K562 (cell line): ENCODE measurements around the gene MLC1. TPM values are rescaled to one million over a fixed set of nuclear protein-coding genes. Genes with fewer than 3 reads are reported as not detected.

Experiments used
- NCOA6 ChIP-seq: fragments of 450-650 bp; IDR thresholded peaks from 2 replicates; pipeline ENCODE4 v1.6.1; 2017; ENCODE audit warnings: mild to moderate bottlenecking
- ZFP36 ChIP-seq: fragments of 150-350 bp; IDR thresholded peaks from 2 replicates; pipeline ENCODE4 v1.6.1; 2018; ENCODE audit warnings: low read length, low read depth; ENCODE audit not compliant: partially characterized antibody
- ZNF124 ChIP-seq: sonication (generic); formaldehyde crosslinking; IDR thresholded peaks from 2 replicates; pipeline ENCODE4 v1.8.1; 2022; ENCODE audit warnings: missing genetic modification reagents
- polyA plus RNA-seq, 8 experiments: library from polyadenylated mRNA; depleted of rRNA in 4 of 8; stranded (reverse) in 5 of 8; unstranded in 3 of 8; fragments of >200 nt; fragmentation: Nextera tagmentation in 2 of 8; fragmentation: Illumina TruSeq in 1 of 8; extraction: Ambion mirVana in 2 of 8; extraction: Trizol in 1 of 8; gene quantifications; 2 replicates each; pipeline versions ENCODE4 v1.2.1 to v1.2.3, GENCODE V29; 2011 to 2014; ENCODE audit warnings: inconsistent platforms in 1 of 8, missing spikeins in 1 of 8
- total RNA-seq, 7 experiments: library from RNA; depleted of rRNA in 6 of 7; stranded (reverse); fragments of >200 nt in 6 of 7; fragmentation: Illumina TruSeq in 2 of 7; extraction: Trizol in 2 of 7; gene quantifications; 2 replicates each; pipeline versions ENCODE4 v1.2.1 to v1.2.3, GENCODE V29; 2011 to 2021; ENCODE audit warnings: low replicate concordance in 1 of 7
- TF ChIP-seq, protein P1 (sequence below): fragments of 200-800 bp; sonication (Bioruptor generic); IDR thresholded peaks from 2 replicates; pipeline ENCODE4 v1.6.1; 2017; ENCODE audit warnings: missing genetic modification characterization, missing compliant biosample characterization
- TF ChIP-seq, protein P2 (sequence below), 2 experiments: fragments of 450-650 bp in 1 of 2; sonication (generic) in 1 of 2; formaldehyde crosslinking in 1 of 2; IDR thresholded peaks in 1 of 2; conservative IDR thresholded peaks in 1 of 2; 2 replicates each; pipeline versions ENCODE4 v1.6.1 to v1.8.1; 2016 to 2023; ENCODE audit warnings: mild to moderate bottlenecking in 2 of 2, moderate library complexity in 2 of 2, inconsistent platforms in 1 of 2, missing genetic modification reagents in 1 of 2
- TF ChIP-seq, protein P3 (sequence below): fragments of 450-650 bp; conservative IDR thresholded peaks from 2 replicates; pipeline ENCODE4 v1.6.1; 2016; ENCODE audit warnings: missing genetic modification characterization, low read depth, mild to moderate bottlenecking, missing compliant biosample characterization, moderate library complexity
- TF ChIP-seq, protein P4 (sequence below): fragments of 450-650 bp; formaldehyde crosslinking; IDR thresholded peaks from 2 replicates; pipeline ENCODE4 v1.4.0; 2020; ENCODE audit warnings: mild to moderate bottlenecking, moderate library complexity

Gene MLC1
- total and polyA plus RNA-seq, 9 of the 15 experiments (the other 6 are each of a cell fraction or from before 2014, with no cell fraction given): 0.06 to 0.98 (median 0.39) TPM

DNA sequence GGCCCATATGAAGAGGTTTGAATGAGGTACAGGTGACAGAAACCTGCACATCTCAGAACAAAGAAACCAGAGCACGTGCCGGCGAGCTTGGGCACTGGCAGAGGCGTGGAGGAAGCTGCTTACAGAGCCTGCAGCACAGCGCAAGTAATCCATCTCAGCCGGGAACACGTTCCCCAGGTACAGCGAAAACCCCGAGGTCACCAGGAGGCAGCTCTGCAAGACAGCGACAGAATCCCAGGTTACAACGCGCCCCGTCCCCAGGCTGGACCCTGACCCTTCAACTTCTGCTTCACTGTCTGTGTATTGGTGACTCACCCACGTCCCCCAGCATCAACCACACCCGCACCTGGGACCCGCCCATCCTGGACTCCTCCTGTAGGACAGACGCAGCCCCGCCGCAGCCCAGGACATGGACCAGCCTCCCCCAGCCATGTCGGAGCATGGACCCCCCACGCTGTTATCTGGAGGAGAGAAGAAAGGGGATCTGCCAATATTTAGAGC lies 2.2 kb downstream of the MLC1 start (continued):
- TF ChIP-seq, protein P1, sequence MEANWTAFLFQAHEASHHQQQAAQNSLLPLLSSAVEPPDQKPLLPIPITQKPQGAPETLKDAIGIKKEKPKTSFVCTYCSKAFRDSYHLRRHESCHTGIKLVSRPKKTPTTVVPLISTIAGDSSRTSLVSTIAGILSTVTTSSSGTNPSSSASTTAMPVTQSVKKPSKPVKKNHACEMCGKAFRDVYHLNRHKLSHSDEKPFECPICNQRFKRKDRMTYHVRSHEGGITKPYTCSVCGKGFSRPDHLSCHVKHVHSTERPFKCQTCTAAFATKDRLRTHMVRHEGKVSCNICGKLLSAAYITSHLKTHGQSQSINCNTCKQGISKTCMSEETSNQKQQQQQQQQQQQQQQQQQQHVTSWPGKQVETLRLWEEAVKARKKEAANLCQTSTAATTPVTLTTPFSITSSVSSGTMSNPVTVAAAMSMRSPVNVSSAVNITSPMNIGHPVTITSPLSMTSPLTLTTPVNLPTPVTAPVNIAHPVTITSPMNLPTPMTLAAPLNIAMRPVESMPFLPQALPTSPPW (CRISPR knock-in tag): no peak
- no peak for TF ChIP-seq ZFP36
- TF ChIP-seq, protein P2, sequence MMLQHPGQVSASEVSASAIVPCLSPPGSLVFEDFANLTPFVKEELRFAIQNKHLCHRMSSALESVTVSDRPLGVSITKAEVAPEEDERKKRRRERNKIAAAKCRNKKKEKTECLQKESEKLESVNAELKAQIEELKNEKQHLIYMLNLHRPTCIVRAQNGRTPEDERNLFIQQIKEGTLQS (IDR thresholded peaks at IDR 0.05): peak; percentile 43; the same call in 1 of the 2 replicates
- TF ChIP-seq, protein P2 (CRISPR knock-in tag; conservative IDR thresholded peaks at IDR 0.05): no peak
- TF ChIP-seq NCOA6: no peak
- TF ChIP-seq, protein P3, sequence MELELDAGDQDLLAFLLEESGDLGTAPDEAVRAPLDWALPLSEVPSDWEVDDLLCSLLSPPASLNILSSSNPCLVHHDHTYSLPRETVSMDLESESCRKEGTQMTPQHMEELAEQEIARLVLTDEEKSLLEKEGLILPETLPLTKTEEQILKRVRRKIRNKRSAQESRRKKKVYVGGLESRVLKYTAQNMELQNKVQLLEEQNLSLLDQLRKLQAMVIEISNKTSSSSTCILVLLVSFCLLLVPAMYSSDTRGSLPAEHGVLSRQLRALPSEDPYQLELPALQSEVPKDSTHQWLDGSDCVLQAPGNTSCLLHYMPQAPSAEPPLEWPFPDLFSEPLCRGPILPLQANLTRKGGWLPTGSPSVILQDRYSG (tag): no peak
- no peak for TF ChIP-seq ZNF124 (CRISPR knock-in tag)
- TF ChIP-seq, protein P4, sequence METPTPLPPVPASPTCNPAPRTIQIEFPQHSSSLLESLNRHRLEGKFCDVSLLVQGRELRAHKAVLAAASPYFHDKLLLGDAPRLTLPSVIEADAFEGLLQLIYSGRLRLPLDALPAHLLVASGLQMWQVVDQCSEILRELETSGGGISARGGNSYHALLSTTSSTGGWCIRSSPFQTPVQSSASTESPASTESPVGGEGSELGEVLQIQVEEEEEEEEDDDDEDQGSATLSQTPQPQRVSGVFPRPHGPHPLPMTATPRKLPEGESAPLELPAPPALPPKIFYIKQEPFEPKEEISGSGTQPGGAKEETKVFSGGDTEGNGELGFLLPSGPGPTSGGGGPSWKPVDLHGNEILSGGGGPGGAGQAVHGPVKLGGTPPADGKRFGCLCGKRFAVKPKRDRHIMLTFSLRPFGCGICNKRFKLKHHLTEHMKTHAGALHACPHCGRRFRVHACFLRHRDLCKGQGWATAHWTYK (CRISPR knock-in tag): no peak
